ENCODE results near the gene KIF12.

- no peak for TF ChIP-seq GATA2 (IDR thresholded peaks at IDR 0.05; ENCODE audit: low read depth, low read length)
- TF ChIP-seq GATA3 (IDR thresholded peaks at IDR 0.05; ENCODE audit: low read depth, low read length): no peak
These were observed 37.8 kb downstream of the KIF12 start for GRCh38 chr9:114061292-114061691.

All from SH-SY5Y (cell line).